HG03064 (cell line): ENCODE measurements around the gene RCAN2.
A peak's percentile ranks its signal among the peaks of the same experiment; 100 is the strongest.

ENCODE experiments used
- ATAC-seq: cut with Tn5 transposase; IDR thresholded peaks from one replicate; pipeline ENCODE4 v1.9.1; 2021; ENCODE audit warnings: low read depth; ENCODE audit not compliant: unreplicated experiment

The RCAN2 gene

GRCh38 chr6:46233129-46233528 lies 258.1 kb downstream of the RCAN2 start:
- ATAC-seq = no peak

- no peak for ATAC-seq
These were observed 269.0 kb downstream of the RCAN2 start for GRCh38 chr6:46222286-46222685.

GRCh38 chr6:46221222-46221793 lies 269.9 kb downstream of the RCAN2 start:
- ATAC-seq = peak; percentile 61

GRCh38 chr6:46220352-46221221 lies 270.7 kb downstream of the RCAN2 start:
- ATAC-seq = peak; percentile 49

GRCh38 chr6:46219661-46220060 lies 271.6 kb downstream of the RCAN2 start:
- no peak for ATAC-seq

GRCh38 chr6:46218457-46218856 lies 272.8 kb downstream of the RCAN2 start:
- no peak for ATAC-seq

- no peak for ATAC-seq
These were observed 273.5 kb downstream of the RCAN2 start for GRCh38 chr6:46217671-46218131.

GRCh38 chr6:46216879-46217278 lies 274.4 kb downstream of the RCAN2 start:
- ATAC-seq = no peak

GRCh38 chr6:46215777-46216176 lies 275.5 kb downstream of the RCAN2 start:
- ATAC-seq = no peak

GRCh38 chr6:46215213-46215612 lies 276.0 kb downstream of the RCAN2 start:
- ATAC-seq = no peak

- ATAC-seq = no peak
These were observed 279.3 kb downstream of the RCAN2 start for GRCh38 chr6:46211917-46212316.

- ATAC-seq = no peak
These were observed 281.0 kb downstream of the RCAN2 start for GRCh38 chr6:46210294-46210693.

- no peak for ATAC-seq
These were observed 282.9 kb downstream of the RCAN2 start for GRCh38 chr6:46208303-46208702.

- ATAC-seq = no peak
These were observed 284.1 kb downstream of the RCAN2 start for GRCh38 chr6:46207174-46207573.

GRCh38 chr6:46204880-46205650 lies 286.2 kb downstream of the RCAN2 start:
- ATAC-seq = no peak

- no peak for ATAC-seq
These were observed 287.7 kb downstream of the RCAN2 start for GRCh38 chr6:46203391-46204177.

GRCh38 chr6:46201702-46202101 lies 289.5 kb downstream of the RCAN2 start:
- no peak for ATAC-seq

GRCh38 chr6:46199387-46199786 lies 291.9 kb downstream of the RCAN2 start:
- ATAC-seq = no peak

GRCh38 chr6:46191961-46192360 lies 299.3 kb downstream of the RCAN2 start:
- ATAC-seq = no peak

- ATAC-seq = no peak
These were observed 300.4 kb downstream of the RCAN2 start for GRCh38 chr6:46190889-46191288.
